ENCODE data around the gene TMEM60. TPM values are rescaled to one million over a fixed set of nuclear protein-coding genes. Genes with fewer than 3 reads are reported as not detected.

Gene TMEM60
- total and polyA plus RNA-seq, 2 of the 8 experiments (the other 6 are each of a cell fraction or from before 2014, with no cell fraction given): 22.1 to 29.2 TPM

DNA sequence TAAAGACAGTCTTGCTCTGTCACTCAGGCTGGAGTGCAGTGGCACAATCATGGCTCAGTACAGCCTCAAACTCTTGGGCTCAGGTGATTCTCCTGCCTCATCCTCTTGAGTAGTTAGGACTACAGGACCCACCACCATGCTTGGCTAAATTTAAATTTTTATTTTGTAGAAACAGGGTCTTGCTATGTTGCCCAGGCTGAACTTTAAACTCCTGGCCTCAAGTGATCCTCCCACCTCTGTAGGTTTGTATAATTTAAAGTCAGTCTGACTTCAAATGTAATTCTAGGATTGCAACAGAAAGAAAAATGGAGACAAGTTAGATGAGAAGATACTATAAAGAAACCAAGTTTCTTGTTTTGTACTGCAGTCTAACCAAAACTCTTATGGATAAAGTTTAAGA lies 11.5 kb downstream of the TMEM60 start:
- H3K56ac ChIP-seq (replicated peaks; ENCODE audit: insufficient read length, low read depth, low read length): no peak overlapping the region
- H3K79me2 ChIP-seq (ENCODE audit: control insufficient read depth in 1 of 2, insufficient read depth in 2 of 2, low read length in 2 of 2): no peaks in the 10 kb centered on the region
- H3K14ac ChIP-seq (ENCODE audit: insufficient read length): no peak overlapping the region
- no peak overlapping the region for H3K27ac ChIP-seq (ENCODE audit: low read depth, low read length)
- no peak overlapping the region for H2AFZ ChIP-seq (ENCODE audit: low read length)
- H3K36me3 ChIP-seq (ENCODE audit: control insufficient read depth in 2 of 4, insufficient read depth in 4 of 4, low read length in 3 of 4): no peaks in the 10 kb centered on the region
- no peaks in the 10 kb centered on the region for H3K23me2 ChIP-seq (ENCODE audit: low read depth, low read length)
- no peak overlapping the region for H2BK20ac ChIP-seq (ENCODE audit: low read length)
- H4K5ac ChIP-seq (ENCODE audit: insufficient read length, low read depth, low read length): no peak overlapping the region
- POLR2A ChIA-PET (ENCODE audit: partially characterized antibody): interaction anchor here (0.8 kb wide), 1 partner anchor 10 kb away, joined by 3 read pairs; no protein-coding TSS in a partner anchor
- H3K18ac ChIP-seq (ENCODE audit: extremely low read depth, low read length): no peak overlapping the region
- no peak overlapping the region for H4K91ac ChIP-seq (replicated peaks; ENCODE audit: insufficient read length, low read length)
- no peak overlapping the region for H3K4ac ChIP-seq (replicated peaks; ENCODE audit: insufficient read length, low read depth, low read length)
- no peak overlapping the region for H3K4me2 ChIP-seq (ENCODE audit: insufficient read depth in 1 of 2, low read depth in 2 of 2, low read length in 2 of 2)
- H3K9me3 ChIP-seq (ENCODE audit: insufficient read depth in 2 of 2, low read depth in 1 of 2, low read length in 1 of 2): no peaks in the 10 kb centered on the region
- no peak overlapping the region for H3K9ac ChIP-seq (replicated peaks in 1 of 4; ENCODE audit: extremely low read depth in 1 of 4, low read depth in 3 of 4, low read length in 3 of 4)
- H2BK5ac ChIP-seq (ENCODE audit: low read depth, low read length): no peak overlapping the region
- no peaks in the 10 kb centered on the region for H4K20me1 ChIP-seq (replicated peaks in 1 of 2; ENCODE audit: control insufficient read depth in 1 of 2, insufficient read depth in 2 of 2, low read length in 2 of 2)
- H3K27me3 ChIP-seq (replicated peaks in 1 of 4; ENCODE audit: control insufficient read depth in 3 of 4, extremely low read depth in 1 of 4, insufficient read depth in 3 of 4, low read length in 3 of 4): no peaks in the 10 kb centered on the region
- H2AK5ac ChIP-seq (ENCODE audit: low read depth, low read length): no peak overlapping the region
- H3K4me3 ChIP-seq (ENCODE audit: extremely low read depth in 1 of 4, insufficient read depth in 2 of 4, low read depth in 3 of 4, low read length in 4 of 4): no peak overlapping the region
- CTCF ChIA-PET (ENCODE audit: partially characterized antibody): interaction anchor here (0.7 kb wide), 1 partner anchor 297 kb away, joined by 3 read pairs; no protein-coding TSS in a partner anchor
- H2BK15ac ChIP-seq (ENCODE audit: low read length): no peak overlapping the region
- H2BK12ac ChIP-seq (ENCODE audit: low read depth, low read length): no peak overlapping the region
- no peaks in the 10 kb centered on the region for H3K4me1 ChIP-seq (replicated peaks in 1 of 4; ENCODE audit: control insufficient read depth in 3 of 4, insufficient read depth in 4 of 4, low read length in 3 of 4)
- no peak for DNase-seq (ENCODE audit: low read depth in 1 of 2, low spot score in 2 of 2)
- no peak overlapping the region for H4K8ac ChIP-seq (ENCODE audit: extremely low read depth, insufficient read depth, low read length)
- H3K23ac ChIP-seq (ENCODE audit: insufficient read length): no peak overlapping the region
- H2BK120ac ChIP-seq (replicated peaks; ENCODE audit: low read depth, low read length): no peak overlapping the region
- no peaks in the 10 kb centered on the region for H3K79me1 ChIP-seq (ENCODE audit: low read depth, low read length)
- no peak for FAIRE-seq
- TF ChIP-seq CREB1 (IDR thresholded peaks at IDR 0.05) (no peak), BCL11A (IDR thresholded peaks at IDR 0.05; ENCODE audit: low read depth in 2 of 2, low read length in 2 of 2) (no peak), RAD21 (IDR thresholded peaks at IDR 0.05 in 1 of 2, conservative IDR thresholded peaks at IDR 0.05 in 1 of 2; ENCODE audit: low read depth in 2 of 2, low read length in 2 of 2) (no peak), MAFK (IDR thresholded peaks at IDR 0.05; ENCODE audit: low read depth, low read length) (no peak), SAP30 (IDR thresholded peaks at IDR 0.05; ENCODE audit: insufficient read depth, insufficient replicate concordance, low read length) (no peak), RNF2 (IDR thresholded peaks at IDR 0.05; ENCODE audit: borderline replicate concordance, low read depth, low read length, missing control alignments, poor library complexity, severe bottlenecking) (no peak), KDM5A (IDR thresholded peaks at IDR 0.05; ENCODE audit: low read length) (no peak), SIX5 (IDR thresholded peaks at IDR 0.05; ENCODE audit: low read depth, low read length) (no peak), SP2 (IDR thresholded peaks at IDR 0.05; ENCODE audit: low read length) (no peak), POLR2A (IDR thresholded peaks at IDR 0.05; ENCODE audit: control extremely low read depth in 1 of 2, low read depth in 2 of 2, low read length in 2 of 2) (no peak), TCF12 (IDR thresholded peaks at IDR 0.05; ENCODE audit: low read depth, low read length) (no peak), CEBPB (IDR thresholded peaks at IDR 0.05; ENCODE audit: low read depth, low read length) (no peak), YY1 (IDR thresholded peaks at IDR 0.05; ENCODE audit: low read depth, low read length) (no peak), SP4 (IDR thresholded peaks at IDR 0.05; ENCODE audit: low read length) (no peak)
- TF ChIP-seq, protein P1, sequence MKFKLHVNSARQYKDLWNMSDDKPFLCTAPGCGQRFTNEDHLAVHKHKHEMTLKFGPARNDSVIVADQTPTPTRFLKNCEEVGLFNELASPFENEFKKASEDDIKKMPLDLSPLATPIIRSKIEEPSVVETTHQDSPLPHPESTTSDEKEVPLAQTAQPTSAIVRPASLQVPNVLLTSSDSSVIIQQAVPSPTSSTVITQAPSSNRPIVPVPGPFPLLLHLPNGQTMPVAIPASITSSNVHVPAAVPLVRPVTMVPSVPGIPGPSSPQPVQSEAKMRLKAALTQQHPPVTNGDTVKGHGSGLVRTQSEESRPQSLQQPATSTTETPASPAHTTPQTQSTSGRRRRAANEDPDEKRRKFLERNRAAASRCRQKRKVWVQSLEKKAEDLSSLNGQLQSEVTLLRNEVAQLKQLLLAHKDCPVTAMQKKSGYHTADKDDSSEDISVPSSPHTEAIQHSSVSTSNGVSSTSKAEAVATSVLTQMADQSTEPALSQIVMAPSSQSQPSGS (IDR thresholded peaks at IDR 0.05; ENCODE audit: low read length): no peak
